Mammary epithelial cell (primary cell): Measurements from ENCODE around the gene GPANK1.

Experiments
- EZH2 ChIP-seq: IDR thresholded peaks from 2 replicates; pipeline ENCODE4 v1.6.1; 2012; ENCODE audit warnings: low read length, inconsistent platforms, borderline replicate concordance
- TF ChIP-seq, protein P1 (sequence below), 2 donors: IDR thresholded peaks in 1 of 2; conservative IDR thresholded peaks in 1 of 2; 2 replicates each; pipeline ENCODE4 v1.5.1; 2011 to 2012; ENCODE audit warnings: inconsistent platforms in 2 of 2, low read length in 2 of 2, mild to moderate bottlenecking in 2 of 2, control low read depth in 1 of 2, low read depth in 1 of 2; ENCODE audit not compliant: insufficient read depth in 1 of 2; ENCODE audit errors: extremely low read depth in 1 of 2

DNA sequence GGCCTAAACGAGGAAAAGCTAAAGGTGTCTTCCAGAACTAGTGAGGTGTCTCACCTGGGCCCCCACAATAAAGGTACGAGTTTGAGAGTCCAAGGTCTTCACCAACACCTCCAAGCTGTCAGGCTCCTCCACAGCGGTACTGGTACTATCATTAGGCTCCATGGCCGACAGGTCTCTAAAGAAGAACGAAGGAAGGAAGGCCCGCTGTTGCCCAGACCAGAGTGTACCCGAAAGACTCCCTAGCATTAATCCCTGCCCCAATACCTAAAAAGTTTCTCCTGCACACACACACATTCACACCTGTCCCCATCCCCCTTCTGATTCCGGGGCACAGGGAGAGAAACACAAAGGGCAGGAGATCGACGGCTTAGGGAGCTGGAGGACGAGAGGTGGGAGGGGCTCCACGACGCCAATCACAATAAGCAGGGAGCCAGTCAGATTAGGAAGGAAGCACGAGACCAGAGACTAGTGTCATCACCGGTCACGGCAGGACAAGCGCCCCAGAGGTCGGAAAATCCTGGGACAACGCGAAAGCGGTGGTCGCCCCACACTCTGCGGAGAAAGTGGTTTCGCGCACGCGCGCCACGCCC, 13.1 kb downstream of the GPANK1 start:
- TF ChIP-seq, protein P1, sequence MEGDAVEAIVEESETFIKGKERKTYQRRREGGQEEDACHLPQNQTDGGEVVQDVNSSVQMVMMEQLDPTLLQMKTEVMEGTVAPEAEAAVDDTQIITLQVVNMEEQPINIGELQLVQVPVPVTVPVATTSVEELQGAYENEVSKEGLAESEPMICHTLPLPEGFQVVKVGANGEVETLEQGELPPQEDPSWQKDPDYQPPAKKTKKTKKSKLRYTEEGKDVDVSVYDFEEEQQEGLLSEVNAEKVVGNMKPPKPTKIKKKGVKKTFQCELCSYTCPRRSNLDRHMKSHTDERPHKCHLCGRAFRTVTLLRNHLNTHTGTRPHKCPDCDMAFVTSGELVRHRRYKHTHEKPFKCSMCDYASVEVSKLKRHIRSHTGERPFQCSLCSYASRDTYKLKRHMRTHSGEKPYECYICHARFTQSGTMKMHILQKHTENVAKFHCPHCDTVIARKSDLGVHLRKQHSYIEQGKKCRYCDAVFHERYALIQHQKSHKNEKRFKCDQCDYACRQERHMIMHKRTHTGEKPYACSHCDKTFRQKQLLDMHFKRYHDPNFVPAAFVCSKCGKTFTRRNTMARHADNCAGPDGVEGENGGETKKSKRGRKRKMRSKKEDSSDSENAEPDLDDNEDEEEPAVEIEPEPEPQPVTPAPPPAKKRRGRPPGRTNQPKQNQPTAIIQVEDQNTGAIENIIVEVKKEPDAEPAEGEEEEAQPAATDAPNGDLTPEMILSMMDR (conservative IDR thresholded peaks at IDR 0.05 in 1 of 2, IDR thresholded peaks at IDR 0.05 in 1 of 2; ENCODE audit: extremely low read depth in 1 of 2, insufficient read depth in 1 of 2, low read depth in 1 of 2, low read length in 2 of 2), result no peak
- TF ChIP-seq EZH2, result no peak
